CD4-positive, alpha-beta memory T cell (primary cell): ENCODE data around the gene ASTL. TPM values are rescaled to one million over a fixed set of nuclear protein-coding genes. Genes with fewer than 3 reads are reported as not detected.

Experiments used
- CTCF ChIA-PET: fragments of 350-600 bp; sonication (Branson Sonifier 250); formaldehyde crosslinking; loops from one replicate; lab custom pipeline; 2021; ENCODE audit warnings: inconsistent platforms; ENCODE audit not compliant: partially characterized antibody; lab: Charles Lee
- POLR2A ChIA-PET: fragments of 350-600 bp; sonication (Branson Sonifier 250); formaldehyde crosslinking; loops from one replicate; lab custom pipeline; 2021; ENCODE audit not compliant: partially characterized antibody; lab: Charles Lee
- DNase-seq, 5 donors: peaks; one replicate each; pipeline versions ENCODE4 v3.0.0 to v3.0.0-alpha.2; 2020 to 2022; ENCODE audit warnings: mixed read lengths in 1 of 5
- H3K27ac ChIP-seq: one replicate; pipeline ENCODE4 v1.7.0; 2013; ENCODE audit warnings: low read depth, low read length
- H3K27me3 ChIP-seq: 2 replicates; pipeline ENCODE4 v1.7.0; 2013; ENCODE audit warnings: mild to moderate bottlenecking, low read length, moderate library complexity; ENCODE audit not compliant: insufficient read depth
- H3K36me3 ChIP-seq: 2 replicates; pipeline ENCODE4 v1.7.0; 2013; ENCODE audit warnings: mild to moderate bottlenecking, low read length, moderate library complexity; ENCODE audit not compliant: insufficient read depth
- H3K4me1 ChIP-seq: 2 replicates; pipeline ENCODE4 v1.7.0; 2013; ENCODE audit warnings: mild to moderate bottlenecking, low read length, moderate library complexity; ENCODE audit not compliant: insufficient read depth
- H3K4me3 ChIP-seq, 2 donors: one replicate each; pipeline ENCODE4 v1.7.0; 2013; ENCODE audit warnings: low read length in 2 of 2, mild to moderate bottlenecking in 1 of 2
- H3K9me3 ChIP-seq, 2 donors: one replicate each; pipeline ENCODE4 v1.7.0; 2013; ENCODE audit warnings: low read length in 2 of 2, control low read depth in 1 of 2; ENCODE audit not compliant: control insufficient read depth in 1 of 2
- H3K27ac Mint-ChIP-seq, 7 donors: one replicate each; pipeline ENCODE4 v1.8.0; 2020 to 2021; ENCODE audit warnings: mixed read lengths in 7 of 7, mild to moderate bottlenecking in 6 of 7, inconsistent platforms in 3 of 7, moderate library complexity in 3 of 7
- H3K27me3 Mint-ChIP-seq, 2 donors: one replicate each; pipeline ENCODE4 v1.8.0; 2020 to 2021; ENCODE audit warnings: mixed read lengths in 2 of 2
- H3K36me3 Mint-ChIP-seq, 2 donors: one replicate each; pipeline ENCODE4 v1.8.0; 2020 to 2021; ENCODE audit warnings: mixed read lengths in 2 of 2, inconsistent platforms in 1 of 2, mild to moderate bottlenecking in 1 of 2
- H3K4me1 Mint-ChIP-seq, 4 donors: one replicate each; pipeline ENCODE4 v1.8.0; 2020 to 2021; ENCODE audit warnings: mixed read lengths in 4 of 4, mild to moderate bottlenecking in 1 of 4
- H3K4me3 Mint-ChIP-seq, 8 donors: one replicate each; pipeline ENCODE4 v1.8.0; 2020 to 2021; ENCODE audit warnings: mixed read lengths in 8 of 8, mild to moderate bottlenecking in 7 of 8, moderate library complexity in 6 of 8, inconsistent platforms in 3 of 8
- H3K9me3 Mint-ChIP-seq, 8 donors: one replicate each; pipeline ENCODE4 v1.8.0; 2020 to 2021; ENCODE audit warnings: mixed read lengths in 8 of 8, mild to moderate bottlenecking in 5 of 8, inconsistent platforms in 3 of 8, moderate library complexity in 1 of 8
- intact Hi-C: fragments of 100-400 bp; cut with micrococcal nuclease; formaldehyde crosslinking; loops from one replicate; pipeline ENCODE4 v1.15.1; 2023
- polyA plus RNA-seq, 2 donors: library from polyadenylated mRNA; unstranded; fragments of 300-500 nt; fragmentation: Illumina TruSeq; gene quantifications; one replicate each; pipeline ENCODE4 v1.2.3, GENCODE V29; 2021
- total RNA-seq, 2 experiments: library from RNA; stranded (reverse); gene quantifications; one replicate each; pipeline ENCODE4 v1.2.3, GENCODE V29; 2021

The ASTL gene
- total and polyA plus RNA-seq, 4 experiments from 2014 or later, result 0.48 to 1.3 TPM; not detected in 2

GRCh38 chr2:96111257-96111640, 27.1 kb downstream of the ASTL start:
- peak overlapping the region in 3 of 7 donors; percentile 18 to 20 (median 18) for H3K27ac Mint-ChIP-seq
- no peaks in the 10 kb centered on the region for H3K4me1 ChIP-seq
- H3K4me3 Mint-ChIP-seq, result no peak overlapping the region
- H3K27me3 Mint-ChIP-seq, result peaks cover 3 to 5% of the 10 kb centered on the region in 2 donors
- H3K9me3 Mint-ChIP-seq, result peaks cover 0 to 4% (median 0%) of the 10 kb centered on the region in 8 donors
- H3K4me3 ChIP-seq, result no peak overlapping the region
- intact Hi-C loops, result loop anchor here (10.0 kb wide), 1 partner anchor 86 kb away; no protein-coding TSS in a partner anchor
- peak in 1 of 5 donors; percentile 2 for DNase-seq
- CTCF ChIA-PET, result no interaction called here
- no peaks in the 10 kb centered on the region for H3K36me3 ChIP-seq
- no peaks in the 10 kb centered on the region for H3K9me3 ChIP-seq
- peaks cover 3 to 8% (median 5%) of the 10 kb centered on the region in 4 donors for H3K4me1 Mint-ChIP-seq
- no peak overlapping the region for H3K27ac ChIP-seq
- H3K36me3 Mint-ChIP-seq, result no peaks in the 10 kb centered on the region
- POLR2A ChIA-PET, result no interaction called here
- H3K27me3 ChIP-seq, result no peaks in the 10 kb centered on the region

GRCh38 chr2:96110621-96111256, 27.6 kb downstream of the ASTL start:
- ChIA-PET CTCF (no interaction called here), POLR2A (no interaction called here)
- H3K9me3 Mint-ChIP-seq, result peaks cover 0 to 7% (median 2%) of the 10 kb centered on the region in 8 donors
- H3K27ac ChIP-seq, result no peak overlapping the region
- peak in 1 of 5 donors; percentile 27 for DNase-seq
- H3K27ac Mint-ChIP-seq, result no peak overlapping the region
- H3K4me1 Mint-ChIP-seq, result peaks cover 2 to 6% (median 4%) of the 10 kb centered on the region in 4 donors
- no peak overlapping the region for H3K4me3 Mint-ChIP-seq
- no peaks in the 10 kb centered on the region for H3K36me3 Mint-ChIP-seq
- peaks cover 0 to 3% of the 10 kb centered on the region in 2 donors for H3K9me3 ChIP-seq
- intact Hi-C loops, result loop anchor here (10.0 kb wide), 1 partner anchor 86 kb away; no protein-coding TSS in a partner anchor
- no peak overlapping the region for H3K4me3 ChIP-seq
- no peaks in the 10 kb centered on the region for H3K27me3 ChIP-seq
- H3K4me1 ChIP-seq, result no peaks in the 10 kb centered on the region
- no peaks in the 10 kb centered on the region for H3K36me3 ChIP-seq
- H3K27me3 Mint-ChIP-seq, result peaks cover 3 to 4% of the 10 kb centered on the region in 2 donors

GRCh38 chr2:96109931-96110511, 28.3 kb downstream of the ASTL start:
- peaks cover 0 to 14% (median 9%) of the 10 kb centered on the region in 8 donors for H3K9me3 Mint-ChIP-seq
- CTCF ChIA-PET, result interaction anchor here (0.6 kb wide), 1 partner anchor 98 kb away, joined by 3 read pairs; no protein-coding TSS in a partner anchor
- peaks cover 3 to 4% of the 10 kb centered on the region in 2 donors for H3K36me3 Mint-ChIP-seq
- peaks cover 2 to 3% of the 10 kb centered on the region in 2 donors for H3K27me3 Mint-ChIP-seq
- H3K27ac ChIP-seq, result no peak overlapping the region
- H3K36me3 ChIP-seq, result no peaks in the 10 kb centered on the region
- intact Hi-C loops, result loop anchor here (10.0 kb wide), 1 partner anchor 85 kb away; no protein-coding TSS in a partner anchor
- H3K4me3 ChIP-seq, result no peak overlapping the region
- peaks cover 0 to 10% of the 10 kb centered on the region in 2 donors for H3K9me3 ChIP-seq
- no peaks in the 10 kb centered on the region for H3K4me1 Mint-ChIP-seq
- no peaks in the 10 kb centered on the region for H3K27me3 ChIP-seq
- no peaks in the 10 kb centered on the region for H3K4me1 ChIP-seq
- no peak overlapping the region for H3K27ac Mint-ChIP-seq
- H3K4me3 Mint-ChIP-seq, result no peak overlapping the region
- POLR2A ChIA-PET, result no interaction called here
- peak in 1 of 5 donors; percentile 16 for DNase-seq

- no peak overlapping the region for H3K27ac ChIP-seq
- peaks cover 0 to 12% of the 10 kb centered on the region in 2 donors for H3K9me3 ChIP-seq
- Mint-ChIP-seq H3K4me1 (no peaks in the 10 kb centered on the region), H3K27me3 (peaks cover 2 to 3% of the 10 kb centered on the region in 2 donors), H3K36me3 (peaks cover 3 to 4% of the 10 kb centered on the region in 2 donors), H3K4me3 (no peak overlapping the region), H3K9me3 (peaks cover 0 to 19% (median 12%) of the 10 kb centered on the region in 8 donors), H3K27ac (no peak overlapping the region)
- ChIA-PET CTCF (interaction anchor here (0.6 kb wide), 1 partner anchor 97 kb away, joined by 3 read pairs; no protein-coding TSS in a partner anchor), POLR2A (no interaction called here)
- H3K27me3 ChIP-seq, result no peaks in the 10 kb centered on the region
- no peaks in the 10 kb centered on the region for H3K4me1 ChIP-seq
- intact Hi-C loops, result no loop called here
- H3K4me3 ChIP-seq, result no peak overlapping the region
- peak in 1 of 5 donors; percentile 8 for DNase-seq
- no peaks in the 10 kb centered on the region for H3K36me3 ChIP-seq
Observed at GRCh38 chr2:96109361-96109680, 29.0 kb downstream of the ASTL start.

GRCh38 chr2:96108541-96109360, 29.6 kb downstream of the ASTL start:
- intact Hi-C loops, result no loop called here
- H3K27ac Mint-ChIP-seq, result no peak overlapping the region
- POLR2A ChIA-PET, result no interaction called here
- no peaks in the 10 kb centered on the region for H3K4me1 Mint-ChIP-seq
- H3K9me3 Mint-ChIP-seq, result peaks cover 0 to 19% (median 12%) of the 10 kb centered on the region in 8 donors
- H3K27me3 Mint-ChIP-seq, result peaks cover 2 to 3% of the 10 kb centered on the region in 2 donors
- Histone ChIP-seq H3K9me3 (peaks cover 0 to 12% of the 10 kb centered on the region in 2 donors), H3K4me1 (no peaks in the 10 kb centered on the region), H3K27ac (no peak overlapping the region), H3K27me3 (no peaks in the 10 kb centered on the region), H3K36me3 (no peaks in the 10 kb centered on the region), H3K4me3 (no peak overlapping the region)
- H3K4me3 Mint-ChIP-seq, result no peak overlapping the region
- peak in 1 of 5 donors; percentile 19 for DNase-seq
- peaks cover 3 to 4% of the 10 kb centered on the region in 2 donors for H3K36me3 Mint-ChIP-seq
- CTCF ChIA-PET, result interaction anchor here (1.4 kb wide), 1 partner anchor 30 kb away, joined by 3 read pairs; no protein-coding TSS in a partner anchor

- H3K36me3 Mint-ChIP-seq, result peaks cover 3 to 4% of the 10 kb centered on the region in 2 donors
- no peak overlapping the region for H3K4me3 Mint-ChIP-seq
- ChIA-PET POLR2A (no interaction called here), CTCF (interaction anchor here (1.4 kb wide), 1 partner anchor 31 kb away, joined by 3 read pairs; no protein-coding TSS in a partner anchor)
- no peak overlapping the region for H3K27ac ChIP-seq
- no peak overlapping the region for H3K4me3 ChIP-seq
- H3K27me3 Mint-ChIP-seq, result peaks cover 2 to 3% of the 10 kb centered on the region in 2 donors
- no peaks in the 10 kb centered on the region for H3K36me3 ChIP-seq
- H3K4me1 ChIP-seq, result no peaks in the 10 kb centered on the region
- intact Hi-C loops, result no loop called here
- H3K9me3 ChIP-seq, result peaks cover 0 to 12% of the 10 kb centered on the region in 2 donors
- H3K27me3 ChIP-seq, result no peaks in the 10 kb centered on the region
- peaks cover 0 to 19% (median 12%) of the 10 kb centered on the region in 8 donors for H3K9me3 Mint-ChIP-seq
- no peak overlapping the region for H3K27ac Mint-ChIP-seq
- peak in 1 of 5 donors; percentile 33 for DNase-seq
- H3K4me1 Mint-ChIP-seq, result no peaks in the 10 kb centered on the region
Observed at GRCh38 chr2:96108151-96108540, 30.2 kb downstream of the ASTL start.
